Measurements from ENCODE around the gene FBXW8.

The FBXW8 gene

GRCh38 chr12:117002051-117002817 lies 91.5 kb downstream of the FBXW8 start:
- no peak for DNase-seq

- no peak for DNase-seq
These were observed 93.2 kb downstream of the FBXW8 start for GRCh38 chr12:117003883-117004404.

DNA sequence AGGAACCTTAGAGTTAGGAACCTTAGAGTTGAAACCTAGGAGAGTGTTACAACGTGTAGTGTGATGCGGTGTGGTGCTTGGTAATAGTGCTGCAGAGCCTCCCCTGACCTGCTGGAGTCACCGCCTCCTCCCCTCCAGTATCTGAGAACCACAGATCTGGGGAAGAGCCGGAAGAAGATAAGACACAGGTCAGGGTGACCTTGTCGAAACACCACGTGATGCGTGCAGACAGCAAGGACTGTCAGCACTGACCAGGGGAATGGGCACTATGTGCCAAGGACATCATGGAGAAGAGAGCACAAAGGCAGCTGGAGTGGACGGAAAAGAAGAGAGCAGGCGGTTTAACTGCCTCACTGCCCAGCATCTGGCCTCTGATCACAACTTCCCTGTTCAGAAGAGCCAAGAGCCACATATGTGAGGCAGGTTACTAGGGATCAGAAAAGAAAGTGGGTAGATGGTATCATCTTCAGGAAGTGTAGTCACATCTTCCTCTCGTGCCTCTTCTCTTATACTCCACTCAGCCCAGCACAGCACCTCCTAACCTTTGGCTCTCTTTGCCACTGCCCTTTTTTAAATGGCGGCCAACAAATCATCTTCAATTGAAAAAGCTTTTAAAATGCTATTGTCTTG lies 94.8 kb downstream of the FBXW8 start:
- DNase-seq = no peak

DNA sequence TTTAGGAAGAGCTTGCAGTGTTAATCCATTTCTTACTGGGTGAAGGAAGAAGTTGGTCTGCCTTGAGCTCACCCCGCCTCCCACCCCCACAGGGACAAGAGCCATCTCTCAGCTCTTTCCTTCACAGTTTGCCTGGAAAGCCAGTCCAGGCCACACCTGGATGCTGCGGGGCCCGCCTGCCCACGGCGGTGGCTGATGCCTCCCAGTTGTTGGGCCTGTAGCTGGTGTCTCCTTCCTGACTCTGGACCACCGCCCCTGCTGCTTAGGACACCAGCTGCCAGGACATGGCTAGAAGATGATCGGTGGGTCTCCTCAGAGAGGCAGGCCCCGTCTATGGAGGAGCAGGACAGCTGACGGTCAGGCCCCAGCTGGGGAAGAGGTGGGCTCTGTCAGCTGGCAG lies 95.6 kb downstream of the FBXW8 start:
- no peak for DNase-seq

DNA sequence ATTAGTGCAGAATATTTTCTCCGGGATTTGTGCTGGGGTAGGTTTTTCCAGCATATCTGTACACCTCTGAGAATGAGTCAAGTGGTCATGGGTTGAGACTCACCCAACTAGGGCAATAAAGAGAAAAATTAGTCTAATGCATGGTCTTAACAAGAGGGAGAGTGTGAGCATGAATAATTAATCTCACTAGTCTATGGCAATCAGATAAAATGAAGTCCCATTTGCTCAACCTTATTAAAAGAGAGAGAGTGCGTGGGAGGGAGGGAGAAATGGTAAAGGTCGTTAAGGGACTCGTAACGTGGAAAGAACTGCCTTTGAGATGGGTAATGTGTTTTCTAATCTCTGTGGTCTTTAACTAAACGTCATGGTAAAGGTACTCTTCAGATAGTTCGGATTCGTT lies 96.8 kb downstream of the FBXW8 start:
- DNase-seq = no peak

- DNase-seq = no peak
These were observed 99.0 kb downstream of the FBXW8 start for GRCh38 chr12:117009759-117010158.

- no peak for DNase-seq
These were observed 100.1 kb downstream of the FBXW8 start for GRCh38 chr12:117010693-117011451.

GRCh38 chr12:117011988-117012805 lies 101.4 kb downstream of the FBXW8 start:
- DNase-seq = no peak

- no peak for DNase-seq
These were observed 103.0 kb downstream of the FBXW8 start for GRCh38 chr12:117013726-117014125.

- DNase-seq = no peak
These were observed 103.7 kb downstream of the FBXW8 start for GRCh38 chr12:117014342-117014887.

DNA sequence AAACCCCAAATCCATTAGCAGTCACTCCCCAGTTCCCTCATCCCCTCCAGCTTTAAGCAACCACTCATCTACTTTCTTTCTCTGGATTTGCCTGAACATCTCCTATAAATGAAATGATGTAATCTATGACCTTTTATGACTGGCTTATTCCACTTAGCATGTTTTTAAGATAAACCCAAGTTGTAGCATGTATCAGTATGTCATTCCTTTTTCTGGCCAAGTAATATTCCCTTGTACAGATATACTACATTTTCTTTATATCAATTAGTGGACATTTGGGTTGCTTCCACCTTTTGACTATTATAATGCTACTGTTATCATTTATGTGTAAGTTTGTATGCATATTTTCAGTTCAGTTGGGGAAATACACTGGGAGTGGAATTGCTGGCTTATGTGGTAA lies 105.1 kb downstream of the FBXW8 start:
- no peak for DNase-seq

DNA sequence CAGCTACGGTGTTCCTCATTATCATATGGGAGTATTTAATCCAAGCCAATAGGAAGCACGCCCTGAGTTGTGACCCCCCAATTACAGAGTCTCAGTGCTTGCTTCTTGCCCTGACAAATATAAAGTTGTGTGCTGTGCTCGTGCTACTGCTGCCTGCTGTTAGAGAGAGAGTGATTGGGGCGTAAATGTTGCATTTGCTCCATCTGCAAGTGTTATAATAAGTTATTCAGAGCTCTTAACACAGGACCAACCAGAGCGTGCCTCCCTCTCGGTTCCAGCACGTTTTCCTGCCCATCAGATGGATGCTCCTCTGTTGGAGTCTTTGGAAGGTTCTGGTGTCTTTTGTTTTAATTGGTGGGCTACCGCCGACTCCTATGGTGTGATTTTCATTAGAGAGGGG lies 107.1 kb downstream of the FBXW8 start:
- no peak for DNase-seq

DNA sequence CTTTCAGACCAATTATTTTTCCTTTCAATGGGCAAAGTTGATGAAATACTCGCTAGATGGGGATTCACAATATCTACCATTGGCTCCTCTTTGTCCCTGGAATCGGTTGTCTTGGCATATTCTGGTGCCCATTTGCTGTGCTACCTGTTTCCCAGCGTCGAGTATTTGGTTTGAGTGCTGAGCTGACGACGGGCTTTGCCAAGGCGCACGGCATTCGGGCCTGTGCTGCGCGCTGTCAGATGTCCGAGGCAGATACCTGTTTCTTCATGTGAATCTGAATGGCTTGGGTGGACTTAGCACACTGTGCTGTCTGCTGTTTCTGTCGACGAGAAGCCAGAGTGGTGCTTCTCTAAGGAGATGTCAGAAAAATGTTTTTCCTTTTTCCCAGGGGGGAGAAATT lies 107.5 kb downstream of the FBXW8 start:
- DNase-seq = no peak

GRCh38 chr12:117018685-117019084 lies 107.9 kb downstream of the FBXW8 start:
- DNase-seq = no peak

DNA sequence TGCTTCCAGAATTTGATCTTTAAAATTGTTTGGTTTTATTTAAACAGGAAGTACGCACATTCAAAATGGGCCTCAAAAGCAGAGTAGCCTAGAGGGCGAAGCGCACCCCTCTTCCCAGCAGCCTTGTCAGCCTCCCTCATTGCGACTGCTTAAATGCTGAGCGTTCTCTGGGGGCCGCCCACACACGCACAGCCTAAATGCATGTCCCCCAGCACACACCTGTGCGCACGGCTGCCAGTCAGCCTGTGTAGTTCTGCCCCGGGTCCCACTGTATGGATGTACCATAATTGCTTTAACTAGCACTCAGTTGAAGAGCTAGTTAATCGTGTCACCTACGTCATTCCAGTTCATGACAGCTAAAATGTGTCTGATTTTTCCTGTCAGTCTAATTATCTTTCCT lies 109.1 kb downstream of the FBXW8 start:
- DNase-seq = no peak

DNA sequence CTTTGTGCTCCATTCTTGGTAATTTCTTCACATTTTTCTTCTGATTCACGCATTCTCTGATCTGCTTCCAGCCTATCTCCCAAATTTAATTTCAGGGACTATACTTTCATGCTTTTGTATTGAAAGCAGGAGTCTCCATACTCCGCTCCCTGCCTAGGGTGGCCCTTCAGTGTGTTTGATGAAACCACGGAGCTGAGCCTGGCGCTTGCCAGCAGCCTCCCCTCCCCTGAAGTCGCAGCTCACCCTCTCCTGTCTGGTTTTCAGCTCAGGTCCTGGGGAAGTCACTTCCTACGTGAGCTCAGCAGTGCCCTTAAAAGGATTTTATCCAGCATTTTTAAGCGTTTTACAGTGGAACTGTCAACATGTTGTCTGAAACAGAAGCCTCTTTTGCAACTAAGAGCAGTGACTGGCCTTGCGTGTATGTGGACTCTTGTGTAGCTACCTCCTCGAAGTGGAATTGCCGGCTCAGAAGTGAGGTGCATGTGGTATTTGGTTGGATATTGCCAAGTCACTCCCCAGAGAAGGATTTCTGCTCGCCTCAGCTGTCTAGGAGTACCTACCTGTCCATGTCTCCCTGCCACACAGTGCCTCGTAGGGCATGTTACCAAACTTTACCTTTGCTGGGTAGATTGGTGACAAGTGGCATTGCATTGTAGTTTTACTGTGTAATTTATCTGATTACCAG lies 109.9 kb downstream of the FBXW8 start:
- no peak for DNase-seq

- DNase-seq = no peak
These were observed 111.7 kb downstream of the FBXW8 start for GRCh38 chr12:117022465-117022864.

GRCh38 chr12:117023998-117024960 lies 113.5 kb downstream of the FBXW8 start:
- DNase-seq = no peak

DNA sequence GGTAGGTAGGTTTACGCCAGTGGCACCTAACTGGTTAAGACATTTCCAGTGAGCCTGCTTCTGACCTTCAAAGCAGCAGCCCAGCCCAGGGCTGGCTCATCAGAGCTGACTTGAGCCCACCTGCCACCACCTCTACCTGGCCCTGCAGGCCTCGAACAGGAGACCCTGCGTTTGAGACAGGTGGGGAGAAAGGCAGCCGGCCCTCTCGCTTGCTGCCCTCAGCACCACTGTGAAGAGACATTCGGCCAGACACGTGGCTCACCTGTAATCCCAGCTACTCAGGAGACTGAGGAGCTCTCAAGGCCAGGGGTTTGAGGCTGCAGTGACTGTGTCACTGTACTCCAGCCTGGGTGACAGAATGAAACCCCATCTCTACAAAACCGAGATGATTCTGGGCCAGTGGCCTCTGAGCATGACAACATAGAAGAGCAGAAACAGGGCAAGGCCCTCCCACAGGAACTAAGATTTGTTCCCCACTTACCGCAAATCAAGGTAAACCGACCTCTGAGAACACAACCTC lies 114.3 kb downstream of the FBXW8 start:
- DNase-seq = no peak

DNA sequence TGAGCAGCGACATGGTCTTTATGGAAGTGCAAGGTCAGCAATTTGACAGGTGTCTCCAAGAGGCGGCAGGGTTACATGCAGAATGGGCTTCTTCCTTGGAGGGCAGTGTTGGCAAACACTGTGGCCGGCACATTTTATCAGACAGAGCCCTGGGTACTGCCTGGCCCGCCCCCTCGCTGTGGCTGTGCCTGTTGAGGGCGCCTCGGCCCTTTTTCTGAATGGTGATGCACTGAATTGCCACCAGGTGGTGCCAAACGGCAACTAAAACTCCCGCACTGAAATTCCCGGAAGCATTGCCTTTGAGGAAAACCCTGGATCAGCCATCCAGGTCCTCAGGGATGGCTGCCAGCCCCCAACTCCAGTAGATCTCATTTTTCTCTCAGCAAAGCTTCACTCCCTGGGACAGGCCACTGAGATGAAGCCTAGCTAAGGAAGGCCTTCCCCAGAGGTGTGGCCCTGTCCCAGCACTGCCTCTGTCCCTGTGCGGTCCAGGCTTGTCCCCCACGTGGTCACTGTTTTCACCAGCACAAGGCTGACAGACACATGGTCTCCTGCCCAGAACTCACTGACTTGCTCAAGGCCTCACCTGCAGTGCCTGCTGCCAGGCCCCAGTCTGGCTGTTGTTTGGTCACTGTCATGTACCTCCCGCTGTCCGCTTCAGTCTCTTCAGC lies 114.9 kb downstream of the FBXW8 start:
- DNase-seq = peak; percentile 61

Measured in NCI-H2029 treated with DMSO at 0.1 percent for 48 hours (cell line).